ENCODE data around the gene SDHAF1.
"Not testable (repeated sequence)": the region's sequence is repeated elsewhere in the genome, so short reads cannot be mapped to it uniquely, and the experiment has no call there.

SDHAF1 gene

DNA sequence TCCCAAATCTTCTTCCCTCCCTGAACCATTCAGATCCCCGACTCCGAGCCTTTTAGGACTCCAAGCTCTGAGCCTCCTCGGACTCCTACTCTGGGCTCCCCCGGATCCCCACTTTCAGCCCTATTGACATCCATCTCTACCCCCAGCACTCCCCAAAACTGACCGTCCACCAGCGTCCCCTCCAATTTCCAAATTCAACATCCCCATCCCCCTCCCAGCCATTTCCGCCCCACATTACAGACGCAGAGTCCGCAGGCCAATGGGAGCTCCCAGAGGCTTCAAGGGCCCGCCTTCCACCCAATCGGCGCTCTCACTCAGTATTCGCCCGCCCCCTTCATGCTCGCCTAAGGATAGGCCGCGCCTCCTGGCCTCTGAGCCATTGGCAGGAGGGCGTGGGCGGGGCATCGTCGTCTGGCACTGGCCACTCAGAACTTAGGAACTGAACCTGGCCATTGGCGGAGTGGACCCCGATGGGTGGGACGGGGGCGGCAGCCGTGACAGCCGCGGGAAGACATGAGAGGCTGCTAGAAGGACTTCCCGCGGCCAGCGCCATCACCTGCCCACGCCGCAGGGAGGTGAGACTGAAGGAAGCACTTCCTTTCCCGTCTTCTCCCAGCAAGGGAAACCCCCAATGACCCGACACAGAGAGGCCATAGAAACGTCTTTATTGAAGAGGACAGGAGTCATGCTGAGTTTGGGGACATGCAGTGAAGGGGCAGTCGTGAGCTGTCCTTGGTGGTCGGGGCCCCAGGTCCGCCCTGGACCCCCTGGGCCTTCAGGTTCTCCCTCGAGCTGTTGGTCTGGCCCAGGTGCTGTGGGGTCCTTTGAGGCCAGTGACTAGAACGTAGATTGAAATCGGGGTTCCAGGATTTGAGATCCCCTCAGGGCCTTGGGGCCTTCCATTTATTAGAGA is 19.3 kb downstream of the SDHAF1 start, which contains the start of gene ALKBH6:
Gene ALKBH6 (minus strand): TSS at position 202 of the 913 bp plus-strand sequence. CDS start 816 bp downstream, outside the sequence.
- in situ Hi-C loops (cut with HindIII; ENCODE audit: low sequenced_read_pairs) = no loop called here

- in situ Hi-C loops (cut with HindIII; ENCODE audit: low sequenced_read_pairs) = no loop called here
These were observed 24.2 kb downstream of the SDHAF1 start for GRCh38 chr19:36019061-36019670.

- in situ Hi-C loops (cut with HindIII; ENCODE audit: low sequenced_read_pairs) = no loop called here
These were observed 28.4 kb downstream of the SDHAF1 start for GRCh38 chr19:36023432-36023831.

- in situ Hi-C loops (cut with HindIII; ENCODE audit: low sequenced_read_pairs) = no loop called here
These were observed 30.6 kb downstream of the SDHAF1 start for GRCh38 chr19:36025541-36025940.

- in situ Hi-C loops (cut with HindIII; ENCODE audit: low sequenced_read_pairs) = no loop called here
These were observed 31.3 kb downstream of the SDHAF1 start for GRCh38 chr19:36026091-36026876.

GRCh38 chr19:36027696-36028095 is 32.7 kb downstream of the SDHAF1 start:
- in situ Hi-C loops (cut with HindIII; ENCODE audit: low sequenced_read_pairs) = no loop called here

DNA sequence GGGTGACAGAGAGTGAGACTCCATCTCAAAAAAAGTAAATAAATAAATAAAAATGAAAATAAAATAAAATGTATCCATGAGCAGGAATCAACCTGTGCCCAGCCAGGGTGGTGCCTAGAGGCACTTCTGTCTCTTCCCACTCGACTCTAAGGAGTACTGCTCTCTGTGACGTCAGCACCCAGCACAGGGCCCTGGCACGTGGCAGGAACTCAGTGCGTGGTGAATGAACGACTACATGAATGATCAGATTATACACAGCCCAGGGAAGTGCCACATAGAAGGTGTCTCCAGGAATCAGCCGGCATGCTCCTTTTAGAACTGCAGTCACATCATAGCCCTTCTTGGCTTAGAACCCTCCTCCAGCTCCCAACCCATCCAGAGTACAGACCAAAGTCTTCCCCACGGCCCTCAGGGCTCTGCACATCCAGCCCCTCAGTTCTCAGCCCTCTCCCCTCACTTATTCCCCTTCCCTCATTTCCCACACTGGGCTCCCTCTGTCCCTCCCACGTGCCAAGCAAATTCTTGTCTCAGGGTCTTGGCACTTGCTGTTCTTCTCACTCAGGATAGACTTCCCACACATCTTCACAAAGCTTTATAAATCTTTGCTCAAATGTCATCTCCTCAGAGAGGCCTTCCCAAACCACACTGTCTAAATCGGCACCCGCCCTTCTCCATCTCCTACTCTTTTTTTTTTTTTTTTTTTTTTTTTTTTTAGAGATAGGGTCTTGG is 33.5 kb downstream of the SDHAF1 start:
- in situ Hi-C loops (cut with HindIII; ENCODE audit: low sequenced_read_pairs) = no loop called here

DNA sequence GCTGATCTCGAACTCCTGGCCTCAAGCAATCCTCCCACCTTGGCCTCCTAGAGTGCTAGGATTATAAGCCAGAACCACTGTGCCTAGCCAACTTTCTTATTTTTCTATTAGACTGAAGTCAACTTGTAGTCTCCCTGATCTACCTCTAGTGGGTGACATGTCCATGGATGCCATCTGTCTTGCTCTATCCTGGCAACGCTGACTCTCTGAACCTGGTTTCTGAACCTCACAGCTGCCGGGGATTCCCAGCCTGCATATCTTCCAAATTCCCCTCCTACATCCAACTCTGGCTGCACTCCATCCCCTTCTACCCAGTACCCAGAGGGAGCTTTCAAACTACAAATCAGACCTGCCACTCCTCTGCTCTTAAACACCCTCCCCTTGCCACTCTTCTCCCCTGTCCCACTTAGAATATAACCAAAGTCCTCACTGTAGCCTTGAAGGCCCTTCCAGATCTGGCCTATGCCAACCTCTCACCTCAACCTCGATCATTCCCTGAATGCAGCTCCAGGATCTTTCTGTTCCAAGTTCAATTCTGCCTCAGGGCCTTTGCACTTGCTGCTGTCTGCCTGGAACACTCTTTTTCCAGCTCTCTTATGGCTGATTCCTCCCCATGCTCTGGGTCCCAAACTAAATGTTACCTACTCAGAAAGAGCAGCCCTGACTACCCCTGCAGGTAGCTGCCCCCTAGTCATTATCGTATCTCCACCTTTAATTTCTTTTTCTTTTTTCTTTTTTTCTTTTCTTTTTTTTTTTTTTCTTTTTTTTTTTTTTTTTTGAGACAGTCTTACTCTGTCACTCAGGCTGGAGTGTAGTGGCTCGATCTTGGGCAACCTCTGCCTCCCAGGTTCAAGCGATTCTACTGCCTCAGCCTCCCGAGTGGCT is 35.5 kb downstream of the SDHAF1 start:
- in situ Hi-C loops (cut with HindIII; ENCODE audit: low sequenced_read_pairs) = no loop called here

GRCh38 chr19:36031308-36031707 is 36.3 kb downstream of the SDHAF1 start:
- in situ Hi-C loops (cut with HindIII; ENCODE audit: low sequenced_read_pairs) = no loop called here

- in situ Hi-C loops (cut with HindIII; ENCODE audit: low sequenced_read_pairs) = no loop called here
These were observed 37.5 kb downstream of the SDHAF1 start, which contains the start of gene CLIP3 for GRCh38 chr19:36032251-36033104. CLIP3 (minus strand) TSS chr19:36032873; CDS start chr19:36032357, 516 bp downstream.

DNA sequence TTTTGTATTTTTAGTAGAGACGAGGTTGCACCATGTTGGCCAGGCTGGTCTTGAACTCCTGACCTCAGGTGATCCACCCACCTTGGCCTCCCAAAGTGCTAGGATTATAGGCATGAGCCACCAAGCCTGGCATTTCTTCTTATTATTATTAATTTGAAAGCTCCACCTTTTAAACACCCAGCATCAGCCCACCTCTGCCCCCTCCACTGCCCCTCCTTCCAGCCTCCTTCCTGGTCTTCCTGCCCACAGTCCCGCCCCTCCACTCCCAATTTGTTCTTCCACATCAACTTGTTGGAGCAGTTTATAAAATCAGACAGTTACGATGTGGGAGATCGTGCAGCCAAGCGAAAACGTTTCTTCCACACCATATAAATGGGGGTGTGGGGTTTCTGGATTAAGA is 45.5 kb downstream of the SDHAF1 start:
- in situ Hi-C loops (cut with HindIII; ENCODE audit: low sequenced_read_pairs) = no loop called here

DNA sequence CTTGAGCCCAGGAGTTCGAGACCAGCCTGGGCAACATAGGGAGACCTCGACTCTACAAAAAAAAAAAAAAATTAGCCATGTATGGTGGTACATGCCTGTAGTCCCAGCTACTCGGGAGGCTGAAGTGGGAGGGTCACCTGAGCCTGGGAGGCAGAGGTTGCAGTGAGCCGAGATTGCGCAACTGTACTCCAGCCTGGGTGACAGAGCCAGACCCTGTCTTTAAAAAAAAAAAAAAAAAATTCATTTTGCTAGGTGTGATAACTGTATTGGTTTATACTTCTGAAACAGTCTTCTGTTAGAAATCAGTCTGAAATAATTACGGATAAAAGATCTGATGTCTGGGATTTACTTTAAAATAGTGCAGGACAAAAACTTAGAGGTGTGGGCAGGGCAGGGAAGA is 46.1 kb downstream of the SDHAF1 start:
- in situ Hi-C loops (cut with HindIII; ENCODE audit: low sequenced_read_pairs) = not testable (repeated sequence)

DNA sequence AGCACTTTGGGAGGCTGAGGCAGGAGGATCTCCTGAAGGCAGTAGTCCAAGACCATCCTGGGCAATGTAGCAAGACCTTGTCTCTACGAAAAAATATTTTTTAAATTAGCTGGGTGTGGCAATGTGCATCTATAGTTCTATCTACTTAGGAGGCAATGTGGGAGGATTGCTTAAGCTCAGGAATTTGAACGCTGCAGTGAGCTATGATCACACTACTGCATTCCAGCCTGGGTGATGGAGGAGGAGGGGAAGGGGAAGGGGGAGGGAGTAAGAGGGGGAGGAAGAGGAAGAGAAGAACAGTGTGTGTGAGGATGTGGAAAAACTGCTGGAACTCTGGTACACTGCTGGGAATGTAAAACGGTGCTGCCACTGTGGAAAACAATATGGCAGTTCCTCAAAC is 46.8 kb downstream of the SDHAF1 start:
- in situ Hi-C loops (cut with HindIII; ENCODE audit: low sequenced_read_pairs) = no loop called here

DNA sequence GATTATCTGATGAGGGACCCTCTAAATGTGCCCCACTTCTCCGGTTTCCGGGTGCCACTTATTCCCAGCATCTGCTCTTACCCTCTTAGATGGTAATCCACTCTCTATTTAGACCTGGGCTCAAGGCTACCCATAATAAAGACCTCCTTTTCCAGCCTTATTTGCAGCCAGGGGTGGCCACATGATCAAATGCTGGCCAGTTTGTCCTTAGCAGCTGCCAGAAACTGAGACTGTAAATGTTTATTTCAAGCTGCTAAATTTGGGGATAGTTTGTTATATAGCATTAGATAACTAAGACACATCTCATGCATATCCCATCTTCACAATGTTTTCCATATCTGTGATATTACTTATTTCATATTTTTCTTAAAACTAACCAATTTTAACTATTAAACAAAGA is 49.0 kb downstream of the SDHAF1 start:
- in situ Hi-C loops (cut with HindIII; ENCODE audit: low sequenced_read_pairs) = no loop called here
